HUES6 (cell line): ENCODE results near the gene CTNNBIP1.
"Not testable (repeated sequence)": the region's sequence is repeated elsewhere in the genome, so short reads cannot be mapped to it uniquely, and the experiment has no call there.

ENCODE experiments used
- H3K27ac ChIP-seq: 2 replicates; pipeline ENCODE4 v1.7.0; 2013; ENCODE audit warnings: low read depth, mild to moderate bottlenecking, low read length, inconsistent platforms
- H3K27me3 ChIP-seq: 2 replicates; pipeline ENCODE4 v1.6.1; 2013; ENCODE audit warnings: low read length; ENCODE audit not compliant: control insufficient read depth, insufficient read depth
- H3K36me3 ChIP-seq: 2 replicates; pipeline ENCODE4 v1.6.1; 2013; ENCODE audit warnings: low read length; ENCODE audit not compliant: control insufficient read depth, insufficient read depth
- H3K4me1 ChIP-seq: 2 replicates; pipeline ENCODE4 v1.6.1; 2013; ENCODE audit warnings: low read length; ENCODE audit not compliant: control insufficient read depth, insufficient read depth
- H3K4me3 ChIP-seq: 2 replicates; pipeline ENCODE4 v1.5.1; 2013; ENCODE audit warnings: low read depth, low read length
- H3K9ac ChIP-seq: one replicate; pipeline ENCODE4 v1.6.1; 2013; ENCODE audit warnings: mild to moderate bottlenecking, low read length
- H3K9me3 ChIP-seq: 2 replicates; pipeline ENCODE4 v1.6.1; 2013; ENCODE audit warnings: low read depth, low read length; ENCODE audit not compliant: control insufficient read depth, insufficient read depth

The CTNNBIP1 gene

DNA sequence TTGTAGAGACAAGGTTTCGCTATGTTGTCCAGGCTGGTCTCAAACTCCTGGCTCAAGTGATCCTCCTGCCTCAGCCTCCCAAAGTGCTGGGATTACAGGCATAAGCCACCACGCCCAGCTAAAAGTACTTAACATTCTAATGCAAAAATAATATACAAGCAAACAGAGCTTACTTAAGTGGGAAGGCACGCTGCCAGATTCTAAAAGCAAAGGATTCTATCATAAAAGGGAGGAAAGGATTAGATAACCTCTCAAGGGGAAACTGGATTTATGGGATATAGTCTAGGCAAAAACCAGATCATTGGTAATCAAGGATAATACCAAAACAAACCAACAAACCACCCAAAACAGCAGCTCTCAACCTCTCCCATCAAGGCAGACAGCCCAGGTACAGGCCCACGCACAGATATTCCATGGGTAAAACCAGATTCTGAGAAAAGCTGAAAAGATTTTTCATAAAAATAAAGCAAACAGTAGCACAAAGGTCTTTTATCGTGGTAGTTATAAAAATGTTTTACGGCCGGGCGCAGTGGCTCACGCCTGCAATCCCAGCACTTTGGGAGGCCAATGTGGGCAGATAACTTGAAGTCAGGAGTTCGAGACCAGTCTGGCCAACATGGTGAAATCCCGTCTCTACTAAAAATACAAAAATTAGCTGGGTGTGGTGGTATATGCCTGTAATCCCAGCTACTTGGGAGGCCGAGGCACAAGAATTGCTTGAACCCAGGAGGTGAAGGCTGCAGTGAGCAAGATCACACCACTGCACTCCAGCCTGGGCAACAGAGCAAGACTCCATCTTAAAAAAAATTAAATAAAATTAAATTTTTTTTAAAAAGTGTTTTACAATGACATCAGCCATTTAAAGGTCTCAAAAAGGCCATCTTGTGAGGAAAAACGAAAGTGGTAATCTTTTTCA, 106.8 kb downstream of the CTNNBIP1 start:
- not testable (repeated sequence) for H3K9me3 ChIP-seq, H3K9ac ChIP-seq, H3K4me3 ChIP-seq, H3K27ac ChIP-seq, H3K27me3 ChIP-seq, H3K36me3 ChIP-seq
- H3K4me1 ChIP-seq = peaks cover 22% of the 10 kb centered on the region

DNA sequence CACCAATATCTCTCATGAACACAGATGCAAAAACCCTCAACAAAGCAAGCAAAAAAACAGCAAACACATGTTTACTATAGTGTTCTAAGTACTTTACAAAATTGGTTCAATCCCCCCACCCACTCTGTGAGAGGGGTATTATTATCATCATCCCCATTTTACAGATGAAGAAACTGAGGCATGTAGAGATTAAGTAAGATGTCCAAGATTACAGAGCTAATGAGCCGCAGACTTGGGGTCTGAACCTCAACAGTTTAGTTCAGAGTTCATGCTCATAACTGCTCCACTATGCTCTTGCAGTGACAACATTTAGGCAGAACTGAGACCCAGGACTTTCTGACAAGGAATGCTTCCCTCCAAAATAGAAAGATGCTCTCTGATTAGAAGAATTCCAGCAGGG, 108.2 kb downstream of the CTNNBIP1 start:
- H3K9me3 ChIP-seq = no peaks in the 10 kb centered on the region
- H3K9ac ChIP-seq = no peak overlapping the region
- no peaks in the 10 kb centered on the region for H3K27me3 ChIP-seq
- H3K27ac ChIP-seq = no peak overlapping the region
- peaks cover 15% of the 10 kb centered on the region for H3K4me1 ChIP-seq
- no peak overlapping the region for H3K4me3 ChIP-seq
- H3K36me3 ChIP-seq = no peaks in the 10 kb centered on the region
